GM19240 (cell line): Measurements from ENCODE around the gene KSR1.
A peak's percentile ranks its signal among the peaks of the same experiment; 100 is the strongest.
"Not testable (repeated sequence)": the region's sequence is repeated elsewhere in the genome, so short reads cannot be mapped to it uniquely, and the experiment has no call there.

ENCODE experiments used
- DNase-seq: peaks from one replicate; pipeline ENCODE4 v3.0.0; 2011; ENCODE audit warnings: low spot score; ENCODE audit not compliant: insufficient read length

The KSR1 gene

DNA sequence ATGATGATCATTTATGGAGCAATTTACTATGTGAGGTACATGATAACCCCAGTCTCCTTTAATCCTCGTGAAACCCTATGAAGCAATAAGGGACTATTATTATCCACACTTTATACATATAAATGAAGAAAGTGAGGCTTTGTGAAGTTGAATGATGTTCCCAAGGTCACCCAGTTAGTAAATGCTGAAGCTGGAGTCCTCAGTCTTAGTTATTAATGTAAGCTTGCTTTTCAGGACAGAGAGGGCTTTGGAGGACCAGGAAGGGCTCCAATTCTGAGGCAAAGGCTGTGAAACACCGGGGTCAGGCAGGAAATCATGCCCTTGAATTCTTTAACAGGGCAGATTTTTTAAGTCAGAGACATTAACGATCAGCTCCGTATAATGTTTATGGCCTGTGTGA lies 36.8 kb downstream of the KSR1 start:
- no peak for DNase-seq

DNA sequence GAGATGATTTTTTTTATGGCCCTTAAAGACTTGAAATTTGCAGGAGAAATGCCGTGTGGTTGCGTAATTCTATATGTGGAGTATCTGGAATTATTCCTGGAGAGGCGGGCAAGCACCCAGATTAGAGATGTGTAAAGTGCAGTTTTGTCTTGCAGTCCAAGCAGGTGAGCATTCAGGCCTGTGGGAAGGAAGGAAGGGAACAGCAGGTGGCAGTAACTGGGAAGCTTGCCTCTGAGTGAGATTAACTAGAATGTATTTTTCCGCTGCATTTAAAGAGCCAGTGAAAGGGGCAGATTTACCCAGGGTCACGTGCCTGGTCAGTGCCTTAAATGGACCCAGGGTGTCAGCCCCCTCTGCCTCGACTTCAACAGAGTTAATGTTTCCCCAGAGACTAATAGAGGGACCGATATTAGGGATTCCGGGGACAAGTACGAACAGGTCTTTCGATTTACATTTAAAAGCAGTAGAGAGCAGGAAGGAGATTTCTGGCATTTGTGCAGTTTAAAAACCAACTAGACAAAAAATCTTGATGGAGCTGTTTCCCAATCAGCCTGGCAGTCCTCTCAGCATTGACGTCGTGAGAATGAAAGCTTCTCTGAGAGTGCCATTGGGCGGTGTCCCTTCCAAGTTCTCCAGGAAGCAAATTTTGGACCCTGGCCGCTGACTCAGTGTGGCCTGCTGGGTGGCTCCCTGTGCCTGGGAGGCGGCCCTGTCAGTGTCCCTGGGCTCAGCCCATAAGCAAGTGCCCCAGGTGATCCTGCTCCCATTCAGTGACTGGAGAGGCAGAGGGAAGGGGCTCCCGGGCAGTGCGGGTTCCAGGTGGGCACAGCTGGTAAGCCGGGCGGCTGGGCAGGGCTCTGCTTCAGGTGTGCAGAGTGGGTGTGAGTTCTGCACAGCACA lies 38.2 kb downstream of the KSR1 start:
- DNase-seq, result no peak

DNA sequence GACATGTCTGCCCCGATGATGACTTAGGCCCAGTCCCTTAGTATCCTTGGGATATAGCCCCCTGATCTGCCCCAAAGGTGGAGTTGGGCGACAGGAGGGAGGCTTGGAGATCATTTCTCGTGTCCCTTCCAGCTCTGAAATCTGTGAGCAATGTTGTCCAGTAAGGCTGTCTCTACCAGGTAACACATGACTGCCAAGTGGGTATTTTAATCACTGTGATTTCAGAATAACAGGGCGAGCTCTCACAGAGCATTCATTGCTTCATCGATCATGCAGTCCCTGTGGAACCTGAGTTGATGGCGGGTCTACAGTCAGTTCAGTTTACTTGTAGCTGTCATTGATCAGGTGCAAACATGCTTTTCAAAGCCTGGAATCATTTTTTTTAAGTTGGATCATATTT lies 39.2 kb downstream of the KSR1 start:
- DNase-seq, result no peak

- no peak for DNase-seq
These were observed 39.8 kb downstream of the KSR1 start for GRCh38 chr17:27496005-27496404.

DNA sequence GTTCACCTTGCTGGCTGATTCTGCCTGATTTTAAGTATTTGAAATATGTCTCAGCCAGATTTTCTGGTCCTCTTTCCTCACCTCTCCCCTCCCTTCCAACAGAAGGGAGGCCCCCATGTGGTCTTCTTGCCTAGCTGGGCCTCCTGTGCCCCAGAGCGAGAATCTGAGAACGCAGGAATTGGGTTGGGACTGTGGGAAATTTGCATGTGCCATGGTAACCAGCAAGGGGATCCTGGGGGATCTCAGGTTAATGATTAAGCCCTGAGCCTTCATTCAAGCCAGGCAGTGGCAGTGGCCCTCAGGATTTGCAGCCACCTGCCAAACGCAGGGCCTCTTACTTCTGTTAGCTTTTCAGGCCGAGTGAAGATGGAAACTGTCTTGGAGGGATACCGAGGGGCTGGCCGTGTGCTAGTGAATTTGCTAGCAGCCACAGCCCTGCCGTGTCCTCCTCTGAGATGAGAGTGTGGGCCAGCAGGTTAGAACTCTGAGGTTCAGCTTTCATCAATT lies 40.2 kb downstream of the KSR1 start:
- DNase-seq, result peak; percentile 43

DNA sequence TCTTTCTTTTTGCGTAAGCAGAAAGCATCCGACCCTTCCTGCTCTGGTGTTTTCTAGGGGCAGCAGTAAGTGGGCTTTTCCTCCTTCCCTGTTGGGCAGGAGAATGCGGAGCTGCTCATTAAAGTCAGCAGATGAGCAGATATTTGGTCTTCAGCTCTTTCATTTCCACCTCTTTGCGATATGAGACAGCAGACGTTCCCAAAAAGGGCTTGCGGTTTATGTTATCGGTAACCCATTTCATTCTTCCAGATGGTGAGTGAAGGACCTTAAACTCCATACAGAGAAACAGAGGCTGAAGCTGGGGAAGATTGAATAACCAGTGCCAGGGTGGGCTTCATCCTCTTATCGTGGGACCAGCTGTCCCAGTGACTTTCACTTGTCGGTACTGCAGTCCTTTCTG lies 40.7 kb downstream of the KSR1 start:
- DNase-seq, result no peak

DNA sequence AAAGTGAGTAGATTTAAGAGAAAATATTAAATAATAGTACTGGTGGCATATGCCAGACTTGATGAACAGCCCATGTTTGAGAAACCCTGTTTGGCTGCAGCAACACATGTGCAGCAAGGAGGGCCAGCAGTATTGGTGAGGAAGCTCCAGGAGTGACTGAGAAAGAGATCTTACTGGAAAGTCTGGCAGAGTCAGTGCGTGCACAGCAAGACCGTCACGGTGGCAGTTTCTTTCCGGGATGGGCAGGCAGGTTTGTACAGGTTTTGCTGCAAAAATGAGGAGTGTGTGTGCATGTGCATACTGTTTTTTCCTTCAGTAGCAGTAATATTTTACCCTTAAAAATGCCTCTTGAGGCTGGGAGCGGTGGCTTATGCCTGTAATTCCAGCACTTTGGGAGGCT lies 41.4 kb downstream of the KSR1 start:
- no peak for DNase-seq

DNA sequence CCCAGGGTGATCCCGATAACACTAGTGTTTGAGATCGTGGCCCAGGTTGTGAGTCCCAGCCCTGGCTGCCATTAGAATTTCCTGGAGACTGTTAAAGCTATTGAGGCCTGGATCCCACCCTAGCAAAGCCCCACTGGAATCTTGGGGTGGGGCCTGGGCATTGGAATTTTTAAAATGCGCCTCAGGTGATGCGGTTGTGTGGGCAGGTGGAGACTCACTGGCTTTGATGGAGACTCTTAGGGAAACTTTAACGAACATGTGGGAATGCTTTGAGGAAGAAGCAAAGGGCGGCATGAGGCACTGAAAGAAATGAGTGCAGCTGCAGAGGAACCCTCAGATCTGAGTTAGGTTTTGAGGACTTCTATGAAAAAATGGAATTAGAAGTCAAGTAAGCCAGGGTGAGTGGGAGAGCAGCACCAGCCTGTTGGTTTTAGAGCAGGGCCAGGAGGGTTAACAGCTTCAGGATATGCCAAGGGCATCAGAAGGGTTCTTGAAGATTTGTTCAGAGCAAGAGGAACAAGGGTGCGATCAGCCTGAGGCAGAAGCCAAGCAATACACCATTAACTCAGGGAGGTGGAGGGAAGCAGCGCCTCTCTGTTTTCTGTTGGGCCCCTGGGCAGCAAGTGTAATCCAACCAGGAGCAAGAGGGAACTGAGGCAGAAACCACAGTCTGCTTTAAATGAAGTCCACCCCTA lies 42.5 kb downstream of the KSR1 start:
- no peak for DNase-seq

DNA sequence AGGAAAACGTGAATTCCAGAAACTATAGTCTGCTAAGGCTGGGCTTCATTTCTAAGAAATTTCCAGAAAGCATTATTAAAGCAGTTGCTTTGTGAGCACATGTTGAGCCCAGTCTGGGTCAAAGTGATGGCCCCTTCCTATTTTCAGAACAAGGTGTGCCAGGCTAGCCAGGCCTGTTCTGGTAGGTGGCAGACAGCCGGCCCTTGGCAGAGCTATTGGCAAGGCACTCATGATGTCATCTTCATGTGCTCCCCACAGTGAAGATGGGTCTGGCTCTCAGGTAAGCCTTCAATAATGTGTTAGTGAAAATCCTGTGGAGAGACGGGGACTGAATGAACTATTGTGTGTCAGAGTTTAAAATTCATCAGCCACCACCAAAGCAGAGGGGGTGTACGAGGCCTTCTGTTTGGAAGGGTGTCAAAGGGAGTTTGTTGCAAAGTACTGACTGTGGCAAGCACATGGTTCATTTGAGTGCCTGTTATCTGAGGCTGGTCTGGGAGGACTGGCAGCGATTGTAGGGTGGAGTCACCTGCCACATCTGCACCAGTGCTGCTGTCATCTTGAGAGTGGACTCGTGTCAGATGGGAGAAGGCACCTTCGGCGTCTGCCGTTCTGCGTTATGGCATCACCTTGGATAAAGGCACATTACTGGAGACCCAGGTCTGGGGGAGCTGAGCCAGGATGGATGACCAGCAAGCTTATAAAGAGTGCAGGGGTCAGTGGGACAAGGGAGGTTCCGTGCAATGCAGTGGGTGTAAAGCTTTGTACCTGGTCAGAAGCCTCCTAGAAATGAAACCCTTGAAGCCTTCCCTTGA lies 43.4 kb downstream of the KSR1 start:
- no peak for DNase-seq

GRCh38 chr17:27501338-27501737 lies 45.1 kb downstream of the KSR1 start:
- DNase-seq, result not testable (repeated sequence)

DNA sequence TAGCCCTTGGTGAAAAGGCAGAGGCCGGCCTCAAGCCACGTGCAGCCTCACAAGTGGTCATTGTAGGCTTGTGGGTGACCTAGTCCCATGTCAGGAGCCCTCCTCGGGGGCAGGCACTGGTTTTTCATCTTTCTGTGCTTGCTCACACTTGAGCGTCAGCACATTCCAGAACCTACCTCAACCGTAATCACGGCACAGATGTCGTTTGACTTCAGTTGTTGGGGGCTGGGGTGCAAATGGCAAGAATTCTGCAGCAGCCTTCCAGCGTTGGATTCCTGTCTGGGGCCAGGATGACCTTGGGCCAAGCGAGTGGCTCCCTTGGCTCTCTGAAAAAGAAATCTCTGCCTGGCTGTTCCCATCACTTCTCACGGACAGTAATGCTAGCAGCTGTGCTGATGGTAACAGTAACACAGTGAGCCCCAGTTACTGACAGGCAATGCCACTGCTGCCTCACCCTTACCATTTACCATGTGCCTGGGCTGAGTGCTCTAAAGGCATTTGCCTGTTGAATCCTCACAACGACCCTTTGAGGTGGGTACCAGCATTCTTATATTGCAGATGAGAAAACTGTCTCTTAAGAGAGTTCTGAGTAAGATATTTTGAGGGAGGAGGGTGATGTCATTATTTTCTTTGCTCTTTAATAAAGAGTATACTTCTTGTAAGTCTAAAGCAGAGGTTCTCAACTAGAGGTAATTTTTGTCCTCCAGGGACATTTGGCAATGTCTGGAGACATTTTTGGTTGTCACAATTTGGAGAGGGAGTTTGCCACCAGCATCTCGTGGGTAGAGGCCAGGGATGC lies 46.5 kb downstream of the KSR1 start:
- no peak for DNase-seq

DNA sequence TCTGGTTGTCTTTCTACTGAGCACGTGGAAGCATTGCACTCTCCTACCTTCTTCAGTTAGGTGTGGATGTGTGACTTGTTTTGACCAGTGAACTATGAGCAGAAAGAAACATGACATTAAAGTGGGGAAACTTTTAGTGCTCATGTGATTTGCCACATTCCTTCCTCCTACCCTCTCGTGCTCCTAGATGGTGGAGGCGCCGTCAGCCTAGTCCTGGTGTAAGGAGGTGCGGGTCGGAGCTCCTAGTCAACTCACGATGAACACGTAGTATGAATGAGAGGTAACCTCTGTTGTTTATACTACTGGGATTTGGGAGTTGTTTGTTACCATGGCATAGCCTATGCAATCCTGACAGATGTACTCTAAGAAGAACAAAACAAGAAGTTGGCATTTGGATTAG lies 47.4 kb downstream of the KSR1 start:
- no peak for DNase-seq

- DNase-seq, result no peak
These were observed 48.1 kb downstream of the KSR1 start for GRCh38 chr17:27504188-27504995.

- DNase-seq, result peak; percentile 61
These were observed 50.3 kb downstream of the KSR1 start for GRCh38 chr17:27506348-27507218.

GRCh38 chr17:27511168-27511883 lies 55.1 kb downstream of the KSR1 start:
- DNase-seq, result no peak

- no peak for DNase-seq
These were observed 55.8 kb downstream of the KSR1 start for GRCh38 chr17:27512031-27512430.

DNA sequence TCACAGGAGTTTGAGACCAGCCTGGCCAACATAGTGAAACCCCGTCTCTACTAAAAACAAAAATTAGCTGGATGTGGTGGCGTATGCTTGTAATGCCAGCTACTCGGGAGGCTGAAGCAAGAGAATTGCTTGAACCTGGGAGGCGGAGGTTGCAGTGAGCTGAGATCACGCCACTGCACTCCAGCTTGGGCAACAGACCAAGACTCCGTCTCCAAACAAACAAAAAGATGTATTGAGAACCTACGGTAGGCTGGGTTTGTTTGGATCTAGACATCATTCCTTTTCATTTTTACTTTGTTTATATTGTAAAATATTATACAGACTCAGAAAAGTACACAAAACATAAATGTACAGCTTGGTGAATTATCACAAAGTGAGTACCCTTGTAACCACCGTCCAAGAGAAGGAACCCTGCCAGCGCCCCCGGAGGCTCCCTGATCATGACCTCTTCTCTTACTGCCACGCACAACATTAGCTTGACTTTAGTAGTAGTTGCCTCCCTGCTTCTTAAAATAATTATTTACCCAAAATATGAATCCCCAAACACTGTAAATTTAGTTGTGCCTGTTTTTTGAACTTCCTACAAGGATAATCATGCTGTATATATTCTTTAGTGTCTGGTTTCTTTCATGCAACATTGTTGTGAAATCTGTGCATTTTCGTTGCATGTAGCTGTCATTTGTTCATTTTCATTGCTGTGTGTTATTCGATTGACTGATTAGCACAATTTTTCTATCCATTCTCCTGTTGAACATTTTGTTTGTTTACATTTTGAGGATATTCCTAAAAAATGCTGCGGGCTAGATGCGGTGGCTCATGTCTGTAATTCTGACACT lies 56.5 kb downstream of the KSR1 start:
- no peak for DNase-seq

- no peak for DNase-seq
These were observed 57.6 kb downstream of the KSR1 start for GRCh38 chr17:27513849-27514248.
